GM12891 (cell line): Measurements from ENCODE around the gene SLC9A1.

ENCODE experiments used
- PAX5 ChIP-seq: IDR thresholded peaks from 2 replicates; pipeline ENCODE4 v1.6.1; 2011; ENCODE audit warnings: low read length, moderate library complexity, mild to moderate bottlenecking; ENCODE audit not compliant: insufficient read depth, severe bottlenecking
- POLR2A ChIP-seq: IDR thresholded peaks from 2 replicates; pipeline ENCODE4 v1.6.1; 2011; ENCODE audit warnings: low read depth, low read length, control low read depth
- POLR2AphosphoS5 ChIP-seq: IDR thresholded peaks from 2 replicates; pipeline ENCODE4 v1.6.1; 2011; ENCODE audit warnings: low read depth, low read length, control low read depth
- SPI1 ChIP-seq: IDR thresholded peaks from 2 replicates; pipeline ENCODE4 v1.6.1; 2011; ENCODE audit warnings: low read depth, low read length, control low read depth
- TAF1 ChIP-seq: IDR thresholded peaks from 2 replicates; pipeline ENCODE4 v1.6.1; 2011; ENCODE audit warnings: low read depth, low read length, control low read depth

DNA sequence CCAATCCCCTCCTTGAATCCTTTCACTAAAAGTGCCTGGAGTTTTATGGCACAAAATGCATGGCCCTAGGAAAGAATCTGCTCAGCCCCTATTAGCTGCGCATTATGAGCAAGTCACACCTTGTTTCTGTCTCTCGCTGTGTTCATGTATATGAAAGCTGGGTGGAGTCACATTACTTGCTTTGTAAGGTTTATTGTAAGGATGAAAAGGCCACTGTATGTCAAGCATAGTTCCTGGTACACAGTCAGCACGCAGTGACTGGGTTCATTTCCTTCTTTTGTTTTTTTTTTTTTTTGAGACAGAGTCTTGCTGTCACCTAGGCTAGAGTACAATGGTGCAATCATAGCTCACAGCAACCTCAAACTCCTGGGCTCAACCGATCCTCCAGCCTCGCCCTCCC lies 6.7 kb upstream of the SLC9A1 start:
- TF ChIP-seq SPI1, result peak; percentile 77
- no peak for TF ChIP-seq POLR2A
- no peak for TF ChIP-seq POLR2AphosphoS5
- no peak for TF ChIP-seq TAF1
- TF ChIP-seq PAX5, result no peak
